ENCODE results near the gene DGKH. TPM values are rescaled to one million over a fixed set of nuclear protein-coding genes. Genes with fewer than 3 reads are reported as not detected.

Gene DGKH
- total RNA-seq, 1 experiment from 2014 or later = 5.2 TPM

DNA sequence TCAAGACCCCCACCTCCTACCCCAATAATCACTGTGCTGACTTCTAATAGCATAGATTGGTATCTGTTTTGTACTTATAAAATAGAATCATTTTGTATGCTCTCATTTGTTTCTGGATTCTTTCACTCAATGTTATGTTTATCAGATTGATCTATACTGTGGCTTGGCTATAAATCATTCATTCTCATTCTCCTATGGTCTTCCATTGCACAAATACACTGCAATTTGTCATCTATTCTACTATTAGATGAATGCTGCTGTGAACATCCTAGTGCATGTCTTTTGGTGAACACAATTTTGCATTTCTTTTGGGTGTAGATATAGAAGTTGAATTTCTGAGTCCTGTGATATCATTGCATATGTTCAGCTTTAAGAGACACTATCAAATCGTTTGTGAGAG lies 128.7 kb downstream of the DGKH start:
- CTCF ChIA-PET = no interaction called here
- no peaks in the 10 kb centered on the region for H3K27me3 Mint-ChIP-seq (ENCODE audit: insufficient read depth, unreplicated experiment)

DNA sequence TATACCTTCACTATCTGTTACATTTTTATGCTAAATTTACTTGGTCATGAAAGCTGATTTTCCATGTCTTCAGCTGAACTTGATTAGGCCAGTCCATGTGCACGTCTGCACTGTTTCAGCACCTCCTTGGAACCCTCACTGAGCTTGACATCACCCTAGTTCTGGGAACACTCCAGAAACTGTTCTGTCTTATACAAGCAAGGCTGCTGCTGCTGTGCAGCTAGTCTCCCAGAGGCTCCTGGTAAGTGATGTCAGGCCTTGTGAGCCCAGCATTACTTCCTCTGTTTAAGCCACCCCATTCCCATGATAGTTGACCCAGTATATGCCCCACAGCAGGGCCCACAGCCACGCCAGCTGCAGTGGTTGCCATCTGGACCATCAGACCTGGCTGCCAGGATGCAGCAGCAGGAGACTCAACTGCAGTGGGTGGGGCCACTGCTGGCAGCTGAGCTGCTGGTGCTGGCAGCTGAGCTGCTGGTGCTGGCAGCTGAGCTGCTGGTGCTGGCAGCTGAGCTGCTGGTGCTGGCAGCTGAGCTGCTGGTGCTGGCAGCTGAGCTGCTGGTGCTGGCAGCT lies 133.0 kb downstream of the DGKH start:
- no peaks in the 10 kb centered on the region for H3K9me3 Mint-ChIP-seq (ENCODE audit: unreplicated experiment)
- ChIA-PET CTCF (interaction anchor here (0.6 kb wide), 1 partner anchor 802 kb away, joined by 3 read pairs; no protein-coding TSS in a partner anchor), POLR2A (no interaction called here)
- H3K27me3 Mint-ChIP-seq (ENCODE audit: insufficient read depth, unreplicated experiment) = no peaks in the 10 kb centered on the region
- Histone ChIP-seq H3K27me3 (replicated peaks; ENCODE audit: control insufficient read depth, insufficient read depth, low read length) (no peaks in the 10 kb centered on the region), H3K4me3 (ENCODE audit: low read depth, low read length) (no peak overlapping the region), H3K4me1 (no peaks in the 10 kb centered on the region), H3K9me3 (no peaks in the 10 kb centered on the region), H3K36me3 (ENCODE audit: control insufficient read depth, insufficient read depth, low read length) (no peaks in the 10 kb centered on the region)
- peaks cover 5% of the 10 kb centered on the region for H3K36me3 Mint-ChIP-seq (ENCODE audit: insufficient read depth, unreplicated experiment)
- TF ChIP-seq, protein P1, sequence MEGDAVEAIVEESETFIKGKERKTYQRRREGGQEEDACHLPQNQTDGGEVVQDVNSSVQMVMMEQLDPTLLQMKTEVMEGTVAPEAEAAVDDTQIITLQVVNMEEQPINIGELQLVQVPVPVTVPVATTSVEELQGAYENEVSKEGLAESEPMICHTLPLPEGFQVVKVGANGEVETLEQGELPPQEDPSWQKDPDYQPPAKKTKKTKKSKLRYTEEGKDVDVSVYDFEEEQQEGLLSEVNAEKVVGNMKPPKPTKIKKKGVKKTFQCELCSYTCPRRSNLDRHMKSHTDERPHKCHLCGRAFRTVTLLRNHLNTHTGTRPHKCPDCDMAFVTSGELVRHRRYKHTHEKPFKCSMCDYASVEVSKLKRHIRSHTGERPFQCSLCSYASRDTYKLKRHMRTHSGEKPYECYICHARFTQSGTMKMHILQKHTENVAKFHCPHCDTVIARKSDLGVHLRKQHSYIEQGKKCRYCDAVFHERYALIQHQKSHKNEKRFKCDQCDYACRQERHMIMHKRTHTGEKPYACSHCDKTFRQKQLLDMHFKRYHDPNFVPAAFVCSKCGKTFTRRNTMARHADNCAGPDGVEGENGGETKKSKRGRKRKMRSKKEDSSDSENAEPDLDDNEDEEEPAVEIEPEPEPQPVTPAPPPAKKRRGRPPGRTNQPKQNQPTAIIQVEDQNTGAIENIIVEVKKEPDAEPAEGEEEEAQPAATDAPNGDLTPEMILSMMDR (IDR thresholded peaks at IDR 0.05; ENCODE audit: insufficient read depth in 1 of 2, low read depth in 1 of 2, low read length in 1 of 2, severe bottlenecking in 1 of 2, unreplicated experiment in 1 of 2) = no peak
- H3K27ac Mint-ChIP-seq (ENCODE audit: unreplicated experiment) = no peak overlapping the region
- H3K4me1 Mint-ChIP-seq (ENCODE audit: low read depth, unreplicated experiment) = no peaks in the 10 kb centered on the region
- H3K4me3 Mint-ChIP-seq (ENCODE audit: unreplicated experiment) = no peak overlapping the region
- intact Hi-C loops (cut with micrococcal nuclease; ENCODE audit: unreplicated experiment) = no loop called here
- no peak for DNase-seq
- no TSS peak for BruUV-seq (replicated peaks)

More for the DNA sequence above, 128.7 kb downstream of the DGKH start:
- no TSS peak for BruUV-seq (replicated peaks)
- Histone ChIP-seq H3K9me3 (no peaks in the 10 kb centered on the region), H3K27me3 (replicated peaks; ENCODE audit: control insufficient read depth, insufficient read depth, low read length) (no peaks in the 10 kb centered on the region), H3K4me1 (no peaks in the 10 kb centered on the region), H3K4me3 (ENCODE audit: low read depth, low read length) (no peak overlapping the region), H3K36me3 (ENCODE audit: control insufficient read depth, insufficient read depth, low read length) (no peaks in the 10 kb centered on the region)
- intact Hi-C loops (cut with micrococcal nuclease; ENCODE audit: unreplicated experiment) = no loop called here
- POLR2A ChIA-PET = no interaction called here
- Mint-ChIP-seq H3K27ac (ENCODE audit: unreplicated experiment) (no peak overlapping the region), H3K36me3 (ENCODE audit: insufficient read depth, unreplicated experiment) (peaks cover 5% of the 10 kb centered on the region), H3K4me3 (ENCODE audit: unreplicated experiment) (no peak overlapping the region), H3K9me3 (ENCODE audit: unreplicated experiment) (no peaks in the 10 kb centered on the region), H3K4me1 (ENCODE audit: low read depth, unreplicated experiment) (no peaks in the 10 kb centered on the region)
- TF ChIP-seq, protein P1 (IDR thresholded peaks at IDR 0.05; ENCODE audit: insufficient read depth in 1 of 2, low read depth in 1 of 2, low read length in 1 of 2, severe bottlenecking in 1 of 2, unreplicated experiment in 1 of 2) = no peak
- no peak for DNase-seq

DNA sequence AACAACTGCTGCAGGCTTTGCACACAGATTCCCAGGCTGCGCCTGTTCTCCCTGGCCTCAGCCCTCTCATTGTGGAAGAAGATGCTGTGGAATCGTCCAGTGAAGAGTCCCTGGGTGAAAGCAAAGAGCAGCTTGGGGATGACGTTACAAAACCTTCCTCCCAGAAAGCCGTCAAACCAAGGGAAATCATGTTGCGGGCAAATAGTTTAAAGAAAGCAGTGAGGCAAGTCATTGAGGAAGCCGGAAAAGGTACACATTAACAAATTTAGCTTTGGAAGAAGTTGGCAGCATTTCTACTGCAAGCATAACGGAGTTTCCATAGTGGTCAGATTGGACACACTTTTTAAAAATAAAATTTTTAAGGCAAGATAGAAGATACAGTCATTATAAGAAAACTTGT lies 140.6 kb downstream of the DGKH start:
- Mint-ChIP-seq H3K4me1 (ENCODE audit: low read depth, unreplicated experiment) (no peaks in the 10 kb centered on the region), H3K36me3 (ENCODE audit: insufficient read depth, unreplicated experiment) (no peaks in the 10 kb centered on the region), H3K27me3 (ENCODE audit: insufficient read depth, unreplicated experiment) (peaks cover 2% of the 10 kb centered on the region), H3K27ac (ENCODE audit: unreplicated experiment) (no peak overlapping the region), H3K9me3 (ENCODE audit: unreplicated experiment) (no peaks in the 10 kb centered on the region), H3K4me3 (ENCODE audit: unreplicated experiment) (no peak overlapping the region)
- Histone ChIP-seq H3K4me3 (ENCODE audit: low read depth, low read length) (no peak overlapping the region), H3K27me3 (replicated peaks; ENCODE audit: control insufficient read depth, insufficient read depth, low read length) (no peaks in the 10 kb centered on the region), H3K36me3 (ENCODE audit: control insufficient read depth, insufficient read depth, low read length) (no peaks in the 10 kb centered on the region), H3K4me1 (no peaks in the 10 kb centered on the region), H3K9me3 (no peaks in the 10 kb centered on the region)
- CTCF ChIA-PET = no interaction called here
- POLR2A ChIA-PET = interaction anchor here (0.5 kb wide), 1 partner anchor 40 kb away, joined by 5 read pairs; no protein-coding TSS in a partner anchor
- TF ChIP-seq, protein P1 (IDR thresholded peaks at IDR 0.05; ENCODE audit: insufficient read depth in 1 of 2, low read depth in 1 of 2, low read length in 1 of 2, severe bottlenecking in 1 of 2, unreplicated experiment in 1 of 2) = no peak
- intact Hi-C loops (cut with micrococcal nuclease; ENCODE audit: unreplicated experiment) = no loop called here
- BruUV-seq (replicated peaks) = no TSS peak
- DNase-seq = no peak
